GM19438 (cell line): ENCODE results near the gene GPR37L1.
"Not testable (repeated sequence)": the region's sequence is repeated elsewhere in the genome, so short reads cannot be mapped to it uniquely, and the experiment has no call there.

Experiments used
- ATAC-seq: cut with Tn5 transposase; IDR thresholded peaks from one replicate; pipeline ENCODE4 v1.9.1; 2021; ENCODE audit warnings: low read depth; ENCODE audit not compliant: unreplicated experiment

The GPR37L1 gene

GRCh38 chr1:202167054-202167453 lies 44.3 kb downstream of the GPR37L1 start:
- not testable (repeated sequence) for ATAC-seq

- no peak for ATAC-seq
Observed at GRCh38 chr1:202167708-202168415, 45.1 kb downstream of the GPR37L1 start.

GRCh38 chr1:202168861-202169260 lies 46.1 kb downstream of the GPR37L1 start:
- ATAC-seq = no peak

- ATAC-seq = no peak
Observed at GRCh38 chr1:202170726-202171125, 48.0 kb downstream of the GPR37L1 start.

GRCh38 chr1:202171292-202172014 lies 48.7 kb downstream of the GPR37L1 start:
- no peak for ATAC-seq

- ATAC-seq = no peak
Observed at GRCh38 chr1:202172015-202172355, 49.3 kb downstream of the GPR37L1 start.

GRCh38 chr1:202173993-202174392 lies 51.3 kb downstream of the GPR37L1 start:
- ATAC-seq = no peak

- ATAC-seq = no peak
Observed at GRCh38 chr1:202176949-202177927, 54.5 kb downstream of the GPR37L1 start.

- ATAC-seq = no peak
Observed at GRCh38 chr1:202179828-202180750, 57.4 kb downstream of the GPR37L1 start.

GRCh38 chr1:202180751-202181139 lies 58.0 kb downstream of the GPR37L1 start:
- not testable (repeated sequence) for ATAC-seq

- ATAC-seq = no peak
Observed at GRCh38 chr1:202181586-202181985, 58.9 kb downstream of the GPR37L1 start.

GRCh38 chr1:202182040-202182877 lies 59.5 kb downstream of the GPR37L1 start:
- no peak for ATAC-seq
